CD14-positive monocyte (primary cell): ENCODE measurements around the gene CAPG. TPM values are rescaled to one million over a fixed set of nuclear protein-coding genes. Genes with fewer than 3 reads are reported as not detected.

Experiments
- DNase-seq, 3 donors: peaks; one replicate each; pipeline ENCODE4 v3.0.0-alpha.2; 2011 to 2022
- H2AFZ ChIP-seq: 2 replicates; pipeline ENCODE4 v1.6.0; 2012; ENCODE audit warnings: mild to moderate bottlenecking, low read depth, low read length, inconsistent platforms; ENCODE audit not compliant: insufficient read depth, poor library complexity, severe bottlenecking
- H3K27ac ChIP-seq, 2 donors: 1 replicate in 1 of 2; 2 replicates in 1 of 2; pipeline ENCODE4 v1.5.1; 2012 to 2013; ENCODE audit warnings: low read length in 2 of 2, control low read depth in 1 of 2, inconsistent platforms in 1 of 2, low read depth in 1 of 2, mild to moderate bottlenecking in 1 of 2
- H3K27me3 ChIP-seq, 2 donors: one replicate each; pipeline versions ENCODE4 v1.6.0 to v1.6.1; 2011 to 2013; ENCODE audit warnings: low read length in 2 of 2; ENCODE audit not compliant: control insufficient read depth in 2 of 2, insufficient read depth in 2 of 2
- H3K36me3 ChIP-seq, 2 donors: replicated peaks in 1 of 2; 1 replicate in 1 of 2; 2 replicates in 1 of 2; pipeline versions ENCODE4 v1.5.1 to v1.6.1; 2012 to 2013; ENCODE audit warnings: low read length in 2 of 2, control low read depth in 1 of 2, inconsistent platforms in 1 of 2, mild to moderate bottlenecking in 1 of 2; ENCODE audit not compliant: insufficient read depth in 2 of 2, control insufficient read depth in 1 of 2
- H3K4me1 ChIP-seq, 2 donors: 1 replicate in 1 of 2; 2 replicates in 1 of 2; pipeline versions ENCODE4 v1.5.1 to v1.6.1; 2012 to 2013; ENCODE audit warnings: low read length in 2 of 2, control low read depth in 1 of 2, inconsistent platforms in 1 of 2, mild to moderate bottlenecking in 1 of 2, moderate library complexity in 1 of 2; ENCODE audit not compliant: insufficient read depth in 2 of 2, control insufficient read depth in 1 of 2
- H3K4me2 ChIP-seq: replicated peaks from 2 replicates; pipeline ENCODE3; 2012; ENCODE audit warnings: low read length, moderate library complexity, mild to moderate bottlenecking; ENCODE audit not compliant: poor library complexity, severe bottlenecking; ENCODE audit errors: extremely low read depth
- H3K4me3 ChIP-seq, 3 experiments: fragments of 200-600 bp in 1 of 3; sonication (generic) in 1 of 3; replicated peaks in 1 of 3; 1 replicate in 2 of 3; 2 replicates in 1 of 3; pipeline ENCODE4 v1.5.1; 2011 to 2013; ENCODE audit warnings: low read length in 3 of 3, mild to moderate bottlenecking in 3 of 3, control low read depth in 2 of 3, low read depth in 2 of 3, inconsistent platforms in 1 of 3, moderate library complexity in 1 of 3
- H3K79me2 ChIP-seq: 2 replicates; pipeline ENCODE4 v1.6.0; 2012; ENCODE audit warnings: mild to moderate bottlenecking, control low read depth, inconsistent platforms, low read length, moderate library complexity; ENCODE audit not compliant: insufficient read depth
- H3K9ac ChIP-seq: 2 replicates; pipeline ENCODE4 v1.6.0; 2017; ENCODE audit warnings: low read length, mild to moderate bottlenecking; ENCODE audit not compliant: insufficient read depth, poor library complexity, severe bottlenecking
- H3K9me3 ChIP-seq, 2 donors: replicated peaks in 1 of 2; 1 replicate in 1 of 2; 2 replicates in 1 of 2; pipeline versions ENCODE4 v1.5.1 to v1.6.1; 2012 to 2013; ENCODE audit warnings: low read length in 2 of 2, control low read depth in 1 of 2; ENCODE audit not compliant: control insufficient read depth in 1 of 2, insufficient read depth in 1 of 2
- H4K20me1 ChIP-seq: 2 replicates; pipeline ENCODE4 v1.6.0; 2012; ENCODE audit warnings: mild to moderate bottlenecking, low read length, control low read depth, moderate library complexity; ENCODE audit not compliant: insufficient read depth
- H3K27ac Mint-ChIP-seq, 7 donors: one replicate each; pipeline ENCODE4 v1.8.0; 2020; ENCODE audit warnings: mild to moderate bottlenecking in 7 of 7, mixed read lengths in 7 of 7, moderate library complexity in 6 of 7, inconsistent platforms in 2 of 7
- H3K27me3 Mint-ChIP-seq, 3 donors: one replicate each; pipeline ENCODE4 v1.8.0; 2021 to 2022; ENCODE audit warnings: low read depth in 3 of 3, mild to moderate bottlenecking in 3 of 3, mixed read lengths in 3 of 3, moderate library complexity in 3 of 3, inconsistent platforms in 1 of 3
- H3K36me3 Mint-ChIP-seq, 2 donors: one replicate each; pipeline ENCODE4 v1.8.0; 2020; ENCODE audit warnings: mixed read lengths in 2 of 2, inconsistent platforms in 1 of 2, mild to moderate bottlenecking in 1 of 2
- H3K4me1 Mint-ChIP-seq: one replicate; pipeline ENCODE4 v1.8.0; 2020; ENCODE audit warnings: mild to moderate bottlenecking, mixed read lengths
- H3K4me3 Mint-ChIP-seq, 2 donors: one replicate each; pipeline ENCODE4 v1.8.0; 2020; ENCODE audit warnings: mild to moderate bottlenecking in 2 of 2, mixed read lengths in 2 of 2, moderate library complexity in 1 of 2
- H3K9me3 Mint-ChIP-seq, 7 donors: one replicate each; pipeline ENCODE4 v1.8.0; 2020 to 2022; ENCODE audit warnings: mixed read lengths in 7 of 7, mild to moderate bottlenecking in 6 of 7, moderate library complexity in 6 of 7, inconsistent platforms in 2 of 7
- CTCF ChIP-seq: fragments of 200-600 bp; IDR thresholded peaks from one replicate; pipeline ENCODE4 v1.8.0; 2022; ENCODE audit warnings: antibody characterized with exemption, mild to moderate bottlenecking
- WGBS: methylation state at CpG from one replicate; pipeline ENCODE4 v1.1.5; 2013; ENCODE audit warnings: missing lambda C conversion rate; ENCODE audit not compliant: insufficient coverage; 5-methylcytosine and 5-hydroxymethylcytosine counted together
- intact Hi-C, 2 donors: fragments of 100-400 bp; cut with micrococcal nuclease; formaldehyde crosslinking; loops; one replicate each; pipeline versions ENCODE4 v1.15.0 to v1.15.1; 2023
- polyA plus RNA-seq, 3 donors: library from polyadenylated mRNA; depleted of rRNA in 1 of 3; unstranded in 2 of 3; stranded (reverse) in 1 of 3; fragments of 300-500 nt in 2 of 3; fragments of >200 nt in 1 of 3; fragmentation: Illumina TruSeq in 2 of 3; gene quantifications; 1 replicate in 2 of 3; 2 replicates in 1 of 3; pipeline ENCODE4 v1.2.3, GENCODE V29; 2012 to 2021

The CAPG gene
- polyA plus RNA-seq, 3 donors: 474 to 847 (median 631) TPM

GRCh38 chr2:85390941-85391669, 19.1 kb downstream of the CAPG start:
- Histone ChIP-seq H3K9me3 (no peaks in the 10 kb centered on the region), H2AFZ (no peak overlapping the region), H3K4me2 (no peak overlapping the region), H3K27ac (peak overlapping the region in 1 of 2 donors; percentile 45), H3K79me2 (no peaks in the 10 kb centered on the region), H3K36me3 (peaks cover 82 to 100% of the 10 kb centered on the region in 2 donors), H3K4me3 (no peak overlapping the region), H4K20me1 (peaks cover 39% of the 10 kb centered on the region), H3K27me3 (no peaks in the 10 kb centered on the region), H3K9ac (no peak overlapping the region), H3K4me1 (peaks cover 0 to 6% of the 10 kb centered on the region in 2 donors)
- H3K27ac Mint-ChIP-seq: peak overlapping the region in 2 of 7 donors; percentile 50 to 87
- TF ChIP-seq CTCF: peak; percentile 81
- no peaks in the 10 kb centered on the region for H3K9me3 Mint-ChIP-seq
- peaks cover 6% of the 10 kb centered on the region for H3K4me1 Mint-ChIP-seq
- peak; percentile 37 to 57 (median 55) for DNase-seq
- no peaks in the 10 kb centered on the region for H3K27me3 Mint-ChIP-seq
- peaks cover 64 to 99% of the 10 kb centered on the region in 2 donors for H3K36me3 Mint-ChIP-seq
- intact Hi-C loops: loop anchor here in 1 of 2 donors (1.0 kb wide), 1 partner anchor 160 kb away; no protein-coding TSS in a partner anchor
- no peak overlapping the region for H3K4me3 Mint-ChIP-seq
- 97% methylated on average over 5 of the region's 11 CpGs for WGBS

- H3K4me3 ChIP-seq: no peak overlapping the region
- H3K4me3 Mint-ChIP-seq: no peak overlapping the region
- H3K9ac ChIP-seq: no peak overlapping the region
- no peak for DNase-seq
- peaks cover 67 to 99% of the 10 kb centered on the region in 2 donors for H3K36me3 Mint-ChIP-seq
- H3K4me1 ChIP-seq: peaks cover 0 to 6% of the 10 kb centered on the region in 2 donors
- H3K36me3 ChIP-seq: peaks cover 68 to 99% of the 10 kb centered on the region in 2 donors
- H2AFZ ChIP-seq: no peak overlapping the region
- no peaks in the 10 kb centered on the region for H3K79me2 ChIP-seq
- H3K9me3 ChIP-seq: no peaks in the 10 kb centered on the region
- peaks cover 6% of the 10 kb centered on the region for H3K4me1 Mint-ChIP-seq
- H3K27me3 ChIP-seq: no peaks in the 10 kb centered on the region
- peak overlapping the region in 1 of 2 donors; percentile 38 for H3K27ac ChIP-seq
- 84% methylated on average over 5 of the region's 9 CpGs for WGBS
- no peak for TF ChIP-seq CTCF
- intact Hi-C loops: no loop called here
- H3K27ac Mint-ChIP-seq: peak overlapping the region in 3 of 7 donors; percentile 37 to 75 (median 55)
- no peak overlapping the region for H3K4me2 ChIP-seq
- H4K20me1 ChIP-seq: peaks cover 31% of the 10 kb centered on the region
- H3K9me3 Mint-ChIP-seq: no peaks in the 10 kb centered on the region
- no peaks in the 10 kb centered on the region for H3K27me3 Mint-ChIP-seq
These were observed 21.2 kb downstream of the CAPG start for GRCh38 chr2:85388878-85389538.
